K562 (cell line): Measurements from ENCODE around the gene WDR27. TPM values are rescaled to one million over a fixed set of nuclear protein-coding genes. Genes with fewer than 3 reads are reported as not detected.

ENCODE experiments used
- ATAC-seq: fragments of 200-7000 bp; cut with Tn5 transposase; 3 replicates; pipeline ENCODE4 v1.9.1; 2020; ENCODE audit warnings: moderate library complexity
- BruUV-seq: library from RNA; stranded (reverse); fragments of 400-500 nt; replicated peaks from 2 replicates; lab custom pipeline; 2021; lab: Mats Ljungman, UMichigan
- CTCF ChIA-PET: fragments of 300-600 bp; formaldehyde crosslinking; extraction: SDS; loops from one replicate; lab custom pipeline; 2021; ENCODE audit warnings: low intra/inter-chr PET ratio; lab: Yijun Ruan, JAX
- POLR2A ChIA-PET: fragments of 300-600, 350-650 bp; sonication (Branson Sonifier 250); formaldehyde crosslinking; extraction: SDS; loops from one replicate; lab custom pipeline; 2021; ENCODE audit warnings: antibody characterized with exemption, inconsistent platforms; lab: Yijun Ruan, JAX
- DNase-seq, 4 experiments: peaks; one replicate each; pipeline versions ENCODE4 v3.0.0 to v3.0.0-alpha.2; 2011 to 2018; ENCODE audit warnings: low spot score in 3 of 4, mixed read lengths in 3 of 4; ENCODE audit errors: extremely low read depth in 1 of 4
- FAIRE-seq: peaks from 2 replicates; lab custom pipeline; 2011; peaks lifted over from hg19 to GRCh38; lab: Jason Lieb, UNC
- H2AFZ ChIP-seq: 2 replicates; pipeline ENCODE4 v1.6.0; 2011; ENCODE audit warnings: low read depth, low read length, control low read depth, inconsistent platforms
- H3K27ac ChIP-seq: fragments of 200-600 bp; 3 replicates; pipeline ENCODE4 v1.8.0; 2011; ENCODE audit warnings: low read depth, mild to moderate bottlenecking, control low read depth, inconsistent platforms, low read length, moderate library complexity, mixed read lengths; ENCODE audit errors: extremely low read depth
- H3K27me3 ChIP-seq, 2 experiments: fragments of 300-600 bp in 1 of 2; 2 replicates in 1 of 2; 3 replicates in 1 of 2; pipeline versions ENCODE4 v1.6.0 to v1.8.0; 2011; ENCODE audit warnings: inconsistent platforms in 2 of 2, low read length in 2 of 2, mild to moderate bottlenecking in 1 of 2, mixed read lengths in 1 of 2, moderate library complexity in 1 of 2; ENCODE audit not compliant: control insufficient read depth in 2 of 2, insufficient read depth in 2 of 2
- H3K36me3 ChIP-seq: fragments of 300-600 bp; 3 replicates; pipeline ENCODE4 v1.8.0; 2011; ENCODE audit warnings: mild to moderate bottlenecking, low read length, inconsistent platforms; ENCODE audit not compliant: control insufficient read depth, insufficient read depth
- H3K4me1 ChIP-seq, 2 experiments: fragments of 200-600 bp in 1 of 2; replicated peaks in 1 of 2; 2 replicates in 1 of 2; 3 replicates in 1 of 2; pipeline versions ENCODE4 v1.5.1 to v1.8.0; 2011; ENCODE audit warnings: inconsistent platforms in 2 of 2, low read length in 2 of 2, mild to moderate bottlenecking in 1 of 2, mixed read lengths in 1 of 2, moderate library complexity in 1 of 2; ENCODE audit not compliant: control insufficient read depth in 2 of 2, insufficient read depth in 2 of 2
- H3K4me2 ChIP-seq: 2 replicates; pipeline ENCODE4 v1.6.1; 2011; ENCODE audit warnings: low read length, control low read depth, inconsistent platforms, mixed read lengths; ENCODE audit not compliant: insufficient read depth
- H3K4me3 ChIP-seq: fragments of 200-600 bp; sonication (generic), shearing (Covaris generic); 2 replicates; pipeline ENCODE4 v1.5.1; 2016; ENCODE audit warnings: control low read depth, inconsistent platforms
- H3K79me2 ChIP-seq: fragments of 200-600 bp; 3 replicates; pipeline ENCODE4 v1.8.0; 2011; ENCODE audit warnings: low read length, inconsistent platforms; ENCODE audit not compliant: control insufficient read depth, insufficient read depth
- H3K9ac ChIP-seq, 2 experiments: 2 replicates each; pipeline versions ENCODE4 v1.6.0 to v1.6.1; 2011; ENCODE audit warnings: low read depth in 2 of 2, low read length in 2 of 2, control low read depth in 1 of 2, inconsistent platforms in 1 of 2, mild to moderate bottlenecking in 1 of 2, mixed read lengths in 1 of 2; ENCODE audit not compliant: insufficient read depth in 1 of 2
- H3K9me1 ChIP-seq: one replicate; pipeline ENCODE4 v1.6.0; 2011; ENCODE audit warnings: inconsistent platforms, mild to moderate bottlenecking, low read length, moderate library complexity; ENCODE audit not compliant: control insufficient read depth, insufficient read depth
- H3K9me3 ChIP-seq: replicated peaks from 2 replicates; pipeline ENCODE4 v1.5.1; 2011; ENCODE audit warnings: low read depth, low read length, inconsistent platforms; ENCODE audit not compliant: control insufficient read depth, insufficient read depth
- H4K20me1 ChIP-seq: replicated peaks from 2 replicates; pipeline ENCODE4 v1.6.1; 2011; ENCODE audit warnings: low read length, inconsistent platforms, mixed read lengths; ENCODE audit not compliant: control insufficient read depth, insufficient read depth
- CTBP1 ChIP-seq: fragments of 450-650 bp; IDR thresholded peaks from 2 replicates; pipeline ENCODE4 v1.6.1; 2016; ENCODE audit warnings: borderline replicate concordance
- TFAM ChIP-seq: fragments of 250-450 bp; sonication (Bioruptor Pico); conservative IDR thresholded peaks from 2 replicates; pipeline ENCODE4 v1.5.0; 2021; ENCODE audit warnings: mild to moderate bottlenecking, moderate library complexity
- ZNF121 ChIP-seq: sonication (generic); formaldehyde crosslinking; conservative IDR thresholded peaks from 2 replicates; pipeline ENCODE4 v1.8.0; 2022; ENCODE audit warnings: missing genetic modification reagents
- ZNF140 ChIP-seq: fragments of 250-450 bp; sonication (Bioruptor Pico); IDR thresholded peaks from 2 replicates; pipeline ENCODE4 v1.8.0; 2021; ENCODE audit warnings: moderate library complexity, mild to moderate bottlenecking, inconsistent platforms
- ZNF445 ChIP-seq: fragments of 250-450 bp; sonication (Bioruptor Pico); IDR thresholded peaks from 2 replicates; pipeline ENCODE4 v1.4.0; 2020; ENCODE audit warnings: low read depth, mild to moderate bottlenecking, moderate library complexity
- ZNF584 ChIP-seq: fragments of 200-800 bp; sonication (Bioruptor generic); IDR thresholded peaks from 2 replicates; pipeline ENCODE4 v1.6.1; 2016; ENCODE audit warnings: low read depth, mild to moderate bottlenecking, missing genetic modification characterization, missing compliant biosample characterization
- WGBS: fragments of 100-300 bp; shearing (Covaris generic); methylation state at CpG from one replicate; pipeline ENCODE4 v1.1.6; 2016; ENCODE audit warnings: low coverage, mixed read lengths; ENCODE audit not compliant: insufficient coverage; ENCODE audit errors: missing lambda C conversion rate; 5-methylcytosine and 5-hydroxymethylcytosine counted together
- in situ Hi-C: fragments of 300-500 bp; cut with MboI; formaldehyde crosslinking; loops from 4 replicates; pipeline ENCODE4 v1.15.0; 2018; ENCODE audit warnings: inconsistent platforms, mixed read lengths
- intact Hi-C: fragments of 100-400 bp; cut with micrococcal nuclease; formaldehyde crosslinking; loops from 2 replicates; pipeline ENCODE4 v1.14.2; 2022
- polyA plus RNA-seq, 8 experiments: library from polyadenylated mRNA; depleted of rRNA in 4 of 8; stranded (reverse) in 5 of 8; unstranded in 3 of 8; fragments of >200 nt; fragmentation: Nextera tagmentation in 2 of 8; fragmentation: Illumina TruSeq in 1 of 8; extraction: Ambion mirVana in 2 of 8; extraction: Trizol in 1 of 8; gene quantifications; 2 replicates each; pipeline versions ENCODE4 v1.2.1 to v1.2.3, GENCODE V29; 2011 to 2014; ENCODE audit warnings: inconsistent platforms in 1 of 8, missing spikeins in 1 of 8
- total RNA-seq, 7 experiments: library from RNA; depleted of rRNA in 6 of 7; stranded (reverse); fragments of >200 nt in 6 of 7; fragmentation: Illumina TruSeq in 2 of 7; extraction: Trizol in 2 of 7; gene quantifications; 2 replicates each; pipeline versions ENCODE4 v1.2.1 to v1.2.3, GENCODE V29; 2011 to 2021; ENCODE audit warnings: low replicate concordance in 1 of 7
- TF ChIP-seq, protein P1 (sequence below): fragments of 450-650 bp; conservative IDR thresholded peaks from 2 replicates; pipeline ENCODE4 v1.6.1; 2016; ENCODE audit warnings: missing genetic modification characterization, low read depth, mild to moderate bottlenecking, missing compliant biosample characterization, moderate library complexity
- TF ChIP-seq, protein P2 (sequence below): fragments of 250-450 bp; sonication (Bioruptor Pico); IDR thresholded peaks from 2 replicates; pipeline ENCODE4 v1.5.0; 2021; ENCODE audit warnings: mild to moderate bottlenecking, borderline replicate concordance

WDR27 gene
- total and polyA plus RNA-seq, 9 of the 15 experiments (the other 6 are each of a cell fraction or from before 2014, with no cell fraction given): 4.3 to 77.2 (median 22.7) TPM

DNA sequence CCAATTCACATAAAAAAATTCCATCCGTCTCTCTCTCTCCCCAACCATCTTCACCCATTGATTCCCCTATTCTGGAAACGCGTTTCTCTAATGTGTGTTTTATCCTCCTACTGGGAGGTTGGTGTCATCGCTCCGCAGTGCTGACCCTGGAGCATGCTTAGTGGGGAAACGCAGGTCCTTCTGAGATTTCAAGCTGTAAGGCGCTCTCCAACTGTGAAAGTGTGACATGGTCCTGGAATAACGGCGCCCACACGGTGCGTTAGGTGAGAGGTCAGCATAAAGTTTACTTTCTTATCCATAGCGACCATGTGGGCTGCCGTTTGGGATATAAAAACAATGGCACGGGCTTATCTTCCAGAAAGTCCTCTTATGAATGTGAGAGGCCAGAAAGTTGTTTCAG lies 123.9 kb downstream of the WDR27 start:
- Histone ChIP-seq H3K9ac (no peak overlapping the region), H3K4me3 (no peak overlapping the region), H2AFZ (no peak overlapping the region), H4K20me1 (no peaks in the 10 kb centered on the region), H3K9me1 (no peaks in the 10 kb centered on the region), H3K4me2 (no peak overlapping the region), H3K27ac (no peak overlapping the region), H3K27me3 (peaks cover 2 to 5% of the 10 kb centered on the region in 2 experiments; a peak in 2 of 5 replicates), H3K4me1 (peaks cover 0 to 8% of the 10 kb centered on the region in 2 experiments; a peak in 1 of 5 replicates), H3K9me3 (no peaks in the 10 kb centered on the region), H3K36me3 (no peaks in the 10 kb centered on the region), H3K79me2 (no peaks in the 10 kb centered on the region)
- in situ Hi-C loops: no loop called here
- CTCF ChIA-PET: no interaction called here
- ATAC-seq (no peak), DNase-seq (no peak), FAIRE-seq (no peak)
- WGBS: 37% methylated on average over 14 of the region's 14 CpGs
- intact Hi-C loops: no loop called here
- no peak for TF ChIP-seq TFAM (CRISPR knock-in tag)
- TF ChIP-seq, protein P1, sequence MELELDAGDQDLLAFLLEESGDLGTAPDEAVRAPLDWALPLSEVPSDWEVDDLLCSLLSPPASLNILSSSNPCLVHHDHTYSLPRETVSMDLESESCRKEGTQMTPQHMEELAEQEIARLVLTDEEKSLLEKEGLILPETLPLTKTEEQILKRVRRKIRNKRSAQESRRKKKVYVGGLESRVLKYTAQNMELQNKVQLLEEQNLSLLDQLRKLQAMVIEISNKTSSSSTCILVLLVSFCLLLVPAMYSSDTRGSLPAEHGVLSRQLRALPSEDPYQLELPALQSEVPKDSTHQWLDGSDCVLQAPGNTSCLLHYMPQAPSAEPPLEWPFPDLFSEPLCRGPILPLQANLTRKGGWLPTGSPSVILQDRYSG (tag): no peak
- no peak for TF ChIP-seq CTBP1
- no peak for TF ChIP-seq ZNF121 (CRISPR knock-in tag)
- TF ChIP-seq, protein P2, sequence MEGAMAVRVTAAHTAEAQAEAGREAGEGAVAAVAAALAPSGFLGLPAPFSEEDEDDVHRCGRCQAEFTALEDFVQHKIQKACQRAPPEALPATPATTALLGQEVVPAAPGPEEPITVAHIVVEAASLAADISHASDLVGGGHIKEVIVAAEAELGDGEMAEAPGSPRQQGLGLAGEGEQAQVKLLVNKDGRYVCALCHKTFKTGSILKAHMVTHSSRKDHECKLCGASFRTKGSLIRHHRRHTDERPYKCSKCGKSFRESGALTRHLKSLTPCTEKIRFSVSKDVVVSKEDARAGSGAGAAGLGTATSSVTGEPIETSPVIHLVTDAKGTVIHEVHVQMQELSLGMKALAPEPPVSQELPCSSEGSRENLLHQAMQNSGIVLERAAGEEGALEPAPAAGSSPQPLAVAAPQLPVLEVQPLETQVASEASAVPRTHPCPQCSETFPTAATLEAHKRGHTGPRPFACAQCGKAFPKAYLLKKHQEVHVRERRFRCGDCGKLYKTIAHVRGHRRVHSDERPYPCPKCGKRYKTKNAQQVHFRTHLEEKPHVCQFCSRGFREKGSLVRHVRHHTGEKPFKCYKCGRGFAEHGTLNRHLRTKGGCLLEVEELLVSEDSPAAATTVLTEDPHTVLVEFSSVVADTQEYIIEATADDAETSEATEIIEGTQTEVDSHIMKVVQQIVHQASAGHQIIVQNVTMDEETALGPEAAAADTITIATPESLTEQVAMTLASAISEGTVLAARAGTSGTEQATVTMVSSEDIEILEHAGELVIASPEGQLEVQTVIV (CRISPR knock-in tag): no peak
- no peak for TF ChIP-seq ZNF584 (CRISPR knock-in tag)
- TF ChIP-seq ZNF140 (CRISPR knock-in tag): no peak
- TF ChIP-seq ZNF445 (CRISPR knock-in tag): no peak
- POLR2A ChIA-PET: interaction anchor here (0.8 to 1.4 kb wide), 2 partner anchors 11 to 12 kb away, joined by 3 to 4 read pairs; no protein-coding TSS in a partner anchor
- no TSS peak for BruUV-seq
